Right hindlimb (tissue), 1 donor: ENCODE results near the gene EED.
"Not testable (repeated sequence)": the region's sequence is repeated elsewhere in the genome, so short reads cannot be mapped to it uniquely, and the experiment has no call there.

Experiments used
- DNase-seq: peaks from one replicate; pipeline ENCODE4 v3.0.0-alpha.2; 2018

The EED gene

DNA sequence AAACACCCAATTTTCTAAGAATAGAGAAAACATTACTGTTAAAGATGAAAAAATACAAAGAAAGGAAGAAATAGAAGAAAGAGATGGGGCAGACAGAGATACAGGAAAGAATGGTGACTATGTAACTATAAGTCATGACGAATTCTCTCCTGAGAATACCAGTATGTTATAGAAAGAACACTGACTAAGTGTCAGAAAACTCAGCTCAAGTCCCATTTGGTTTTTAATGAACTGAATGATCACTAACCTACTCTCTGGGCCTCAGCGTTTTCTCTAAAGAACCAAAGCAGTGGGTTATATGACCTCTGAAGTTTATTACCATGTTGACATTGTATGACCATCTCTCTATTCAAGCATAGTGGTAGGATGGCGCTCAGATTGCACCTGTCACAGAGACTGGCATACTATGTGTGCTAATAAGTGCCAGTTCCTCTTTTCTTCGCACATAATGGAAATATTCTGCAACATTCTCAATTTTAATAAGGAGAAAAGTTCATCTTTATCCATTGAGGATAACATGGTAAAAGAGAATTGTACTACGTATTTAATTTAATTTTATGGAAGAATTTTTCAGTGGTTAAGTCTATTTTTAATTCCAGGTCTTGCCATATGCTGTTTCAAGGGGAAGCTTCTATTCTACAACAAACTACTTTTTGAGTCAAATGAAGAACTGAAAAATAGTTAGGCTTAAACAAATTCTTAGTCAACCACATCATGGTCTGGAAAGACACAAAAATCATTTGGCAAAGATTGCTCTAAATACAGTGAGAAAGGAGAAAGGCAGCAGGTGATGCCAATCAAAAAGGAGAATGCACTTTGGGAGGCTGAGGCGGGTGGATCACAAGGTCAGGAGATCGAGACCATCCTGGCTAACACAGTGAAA, 25.0 kb upstream of the EED start:
- DNase-seq: no peak

DNA sequence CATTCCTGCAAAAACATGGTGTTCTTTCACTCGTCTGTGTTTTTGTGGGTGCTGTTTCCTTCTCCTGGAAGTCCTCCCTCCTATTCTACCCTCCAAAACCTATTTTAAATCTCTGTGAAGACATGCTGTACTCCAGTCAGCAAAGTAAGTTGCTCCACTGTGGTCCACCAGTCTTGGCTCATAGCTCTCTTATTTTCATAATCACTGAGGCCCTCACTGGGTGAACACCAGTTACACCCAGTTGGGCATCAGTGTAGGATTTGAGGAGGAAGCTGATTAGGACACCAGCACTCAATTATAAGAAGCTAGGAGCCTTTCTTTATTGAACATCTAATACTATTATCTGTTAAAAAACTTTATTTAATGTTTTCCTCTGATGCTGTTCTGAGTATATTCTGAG, 23.9 kb upstream of the EED start:
- DNase-seq: no peak

DNA sequence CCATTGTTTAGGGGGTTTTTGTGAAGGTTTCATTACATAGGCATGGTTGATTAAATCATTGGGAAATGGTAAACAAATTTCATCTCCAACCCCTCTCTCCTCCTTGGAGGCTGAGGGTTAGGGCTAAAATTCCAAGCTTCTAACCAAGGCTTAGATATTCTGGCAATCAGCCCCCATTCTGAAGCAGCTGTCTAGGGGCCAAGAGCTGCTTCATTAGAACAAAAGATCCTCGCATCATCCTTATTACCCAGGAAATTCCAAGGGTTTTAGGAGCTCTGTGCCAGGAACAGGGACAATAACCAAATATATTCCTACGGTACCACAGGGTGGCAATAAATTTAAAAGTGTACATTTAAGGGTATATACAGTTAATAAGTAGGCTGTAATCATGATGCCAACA, 22.5 kb upstream of the EED start:
- no peak for DNase-seq

DNA sequence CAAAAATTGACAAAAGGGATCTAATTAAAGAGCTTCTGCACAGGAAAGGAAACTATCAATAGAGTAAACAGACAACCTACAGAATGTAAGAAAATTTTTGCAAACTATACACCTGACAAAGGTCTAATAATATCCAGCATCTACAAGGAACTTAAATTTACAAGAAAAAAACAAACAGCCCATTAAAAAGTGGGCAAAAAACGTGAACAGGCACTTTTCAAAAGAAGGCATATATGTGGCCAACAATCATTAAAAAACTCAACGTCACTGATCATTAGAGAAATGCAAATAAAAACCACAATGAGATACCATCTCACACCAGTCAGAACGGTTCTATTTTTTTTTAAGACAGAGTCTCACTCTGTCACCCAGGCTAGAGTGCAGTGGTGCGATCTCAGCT, 20.0 kb upstream of the EED start:
- DNase-seq: not testable (repeated sequence)

DNA sequence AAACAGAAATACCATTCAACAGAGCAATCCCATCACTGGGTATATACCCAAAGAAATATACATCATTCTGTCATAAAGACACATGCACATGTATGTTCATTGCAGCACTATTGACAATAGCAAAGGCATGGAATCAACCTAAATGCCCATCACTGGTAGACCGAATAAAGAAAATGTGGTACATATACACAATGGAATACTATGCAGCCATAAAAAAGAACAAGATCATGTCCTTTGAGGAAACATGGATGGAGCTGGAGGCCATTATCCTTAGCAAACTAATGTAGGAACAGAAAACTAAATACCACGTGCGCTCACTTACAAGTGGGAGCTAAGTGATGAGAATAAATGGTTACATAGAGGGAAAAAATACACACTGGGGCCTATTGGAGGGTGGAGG, 19.2 kb upstream of the EED start:
- not testable (repeated sequence) for DNase-seq

GRCh38 chr11:86228269-86229038, 16.1 kb upstream of the EED start:
- no peak for DNase-seq

- not testable (repeated sequence) for DNase-seq
Measured at GRCh38 chr11:86229039-86229330, 15.6 kb upstream of the EED start.

- DNase-seq: no peak
Measured at GRCh38 chr11:86230179-86230804, 14.3 kb upstream of the EED start.

GRCh38 chr11:86230921-86231434, 13.6 kb upstream of the EED start:
- no peak for DNase-seq

DNA sequence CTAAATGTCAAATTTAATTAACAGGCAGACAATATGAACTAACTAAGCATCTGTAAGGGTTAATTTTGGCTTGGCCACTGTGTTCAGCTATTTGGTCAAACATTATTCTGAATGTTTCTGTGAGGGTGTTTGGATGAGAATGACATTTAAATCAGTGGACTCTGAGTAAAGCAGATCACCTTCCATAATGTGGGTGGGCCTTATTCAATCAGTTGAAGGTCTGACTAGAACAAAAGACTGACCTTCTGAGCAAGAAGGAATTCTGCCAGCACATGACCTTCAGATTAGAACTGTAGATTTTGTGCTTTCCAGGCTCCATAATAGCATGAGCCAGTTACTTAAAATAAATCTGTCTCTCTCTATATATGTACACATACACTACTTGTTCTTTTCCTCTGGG, 12.0 kb upstream of the EED start:
- DNase-seq: no peak

GRCh38 chr11:86234831-86235461, 9.6 kb upstream of the EED start:
- no peak for DNase-seq

DNA sequence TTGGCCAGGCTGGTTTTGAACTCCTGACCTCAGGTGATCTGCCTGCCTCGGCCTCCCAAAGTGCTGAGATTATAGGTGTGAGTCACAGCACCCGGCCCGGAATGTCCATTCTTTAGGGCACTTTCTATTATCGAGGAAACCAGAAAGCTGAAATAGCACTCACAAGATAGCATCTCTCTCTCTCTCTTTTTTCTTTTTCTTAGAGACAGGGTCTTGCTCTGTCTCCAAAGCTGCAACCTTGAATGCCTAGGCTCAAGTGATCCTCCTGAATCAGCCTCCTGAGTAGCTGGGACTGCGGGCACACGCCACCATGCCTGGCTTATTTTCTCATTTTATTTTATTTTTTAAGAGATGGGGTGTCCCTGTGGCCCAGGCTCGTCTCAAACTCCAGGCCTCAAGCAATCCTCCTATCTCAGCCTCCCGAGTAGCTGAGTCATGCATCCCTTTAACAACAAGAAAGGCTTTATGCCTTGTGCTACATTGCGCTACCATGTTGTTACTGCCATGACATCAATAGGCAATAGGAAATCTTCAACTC, 7.2 kb upstream of the EED start:
- no peak for DNase-seq

- no peak for DNase-seq
Measured at GRCh38 chr11:86240164-86240563, 4.4 kb upstream of the EED start.

- no peak for DNase-seq
Measured at GRCh38 chr11:86241956-86242535, 2.5 kb upstream of the EED start.

DNA sequence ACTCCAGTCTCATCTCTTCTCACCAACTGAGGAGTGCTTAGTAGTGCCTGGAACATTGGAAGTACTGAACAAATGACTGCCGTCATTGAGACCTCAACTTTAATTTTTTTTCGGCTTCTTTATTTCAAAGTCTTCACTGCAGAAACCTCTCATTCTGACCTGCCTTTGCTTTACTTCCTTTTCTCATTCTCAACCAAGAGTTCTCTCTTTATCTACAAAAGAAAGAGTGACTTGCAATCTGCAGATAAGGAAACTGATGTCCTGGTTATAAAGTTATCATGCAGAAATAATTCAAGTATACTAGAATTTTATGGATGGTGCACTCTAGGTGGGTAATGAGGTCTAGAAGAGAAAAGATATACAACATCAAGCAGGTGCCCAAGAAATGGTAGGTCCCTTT, 1.2 kb upstream of the EED start:
- no peak for DNase-seq

- peak; percentile 93 for DNase-seq
Measured at GRCh38 chr11:86244063-86244521, 461 bp upstream of the EED start.

- peak; percentile 25 for DNase-seq
Measured at GRCh38 chr11:86245369-86246292, 1.1 kb downstream of the EED start.

DNA sequence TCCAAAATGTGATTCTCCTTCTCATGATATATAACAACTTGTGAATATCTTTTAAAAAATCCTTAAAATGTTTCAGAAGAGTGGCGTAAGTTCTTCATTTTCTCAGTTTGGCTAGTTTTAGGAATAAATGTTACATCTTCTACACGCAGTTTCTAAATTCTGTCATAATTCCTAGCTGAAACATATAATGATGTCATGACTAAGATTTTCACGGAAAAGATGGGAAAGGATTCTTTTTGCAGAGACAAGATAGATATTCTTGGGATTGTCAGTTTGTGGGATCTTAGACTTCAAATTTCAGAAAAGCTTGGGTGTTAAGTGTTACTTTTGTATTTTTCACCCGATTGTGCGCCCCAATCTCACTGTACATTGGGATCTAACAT, 1.7 kb downstream of the EED start:
- no peak for DNase-seq

DNA sequence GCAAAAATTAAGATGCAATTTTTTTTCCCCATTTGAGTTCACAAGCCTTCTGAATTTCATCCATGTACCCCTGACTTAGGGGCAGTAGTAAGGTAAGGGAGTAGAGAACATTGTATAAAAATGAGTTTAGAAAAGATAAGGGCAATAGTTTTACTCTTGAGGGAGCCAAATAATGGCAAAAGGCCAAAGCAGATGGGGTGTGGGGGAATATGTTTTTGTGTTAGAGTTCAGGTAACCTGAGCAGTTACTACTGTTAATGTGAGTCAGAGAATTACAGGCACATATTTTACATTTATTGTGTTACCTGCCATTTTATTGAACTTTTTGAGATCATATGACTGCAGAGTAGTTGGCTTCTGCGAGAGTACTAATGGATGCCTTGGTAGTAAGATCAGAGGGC, 3.1 kb downstream of the EED start:
- DNase-seq: no peak

- no peak for DNase-seq
Measured at GRCh38 chr11:86248609-86249008, 4.1 kb downstream of the EED start.
